Right ventricle myocardium inferior (tissue), 1 donor: ENCODE data around the gene SRPK3. TPM values are rescaled to one million over a fixed set of nuclear protein-coding genes. Genes with fewer than 3 reads are reported as not detected.
"Not testable (repeated sequence)": the region's sequence is repeated elsewhere in the genome, so short reads cannot be mapped to it uniquely, and the experiment has no call there.

Experiments used
- ATAC-seq: fragments of 200-7000 bp; cut with Tn5 transposase; one replicate; pipeline ENCODE4 v1.9.1; 2020; ENCODE audit warnings: mild to moderate bottlenecking, moderate library complexity
- DNase-seq: peaks from one replicate; pipeline ENCODE4 v3.0.0; 2021; ENCODE audit errors: missing footprints
- intact Hi-C: fragments of 100-400 bp; cut with DNase I; formaldehyde crosslinking; loops from one replicate; pipeline ENCODE4 v1.11.0; 2022
- total RNA-seq: library from RNA; stranded (reverse); fragmentation: NEBNext Ultra II Directional; extraction: Animal tissue kit (Norgen Biotek cat#: 25700); gene quantifications from one replicate; pipeline ENCODE4 v1.2.1, GENCODE V29; 2021
- donor health status: DM: no; HTN: yes; CAD: no; lungs with severe emphysema.

SRPK3 gene
- total RNA-seq, 1 donor from 2014 or later: 43.3 TPM

GRCh38 chrX:153800177-153800722 is 19.4 kb downstream of the SRPK3 start:
- DNase-seq (no peak), ATAC-seq (peak; percentile 64)
- intact Hi-C loops: no loop called here

DNA sequence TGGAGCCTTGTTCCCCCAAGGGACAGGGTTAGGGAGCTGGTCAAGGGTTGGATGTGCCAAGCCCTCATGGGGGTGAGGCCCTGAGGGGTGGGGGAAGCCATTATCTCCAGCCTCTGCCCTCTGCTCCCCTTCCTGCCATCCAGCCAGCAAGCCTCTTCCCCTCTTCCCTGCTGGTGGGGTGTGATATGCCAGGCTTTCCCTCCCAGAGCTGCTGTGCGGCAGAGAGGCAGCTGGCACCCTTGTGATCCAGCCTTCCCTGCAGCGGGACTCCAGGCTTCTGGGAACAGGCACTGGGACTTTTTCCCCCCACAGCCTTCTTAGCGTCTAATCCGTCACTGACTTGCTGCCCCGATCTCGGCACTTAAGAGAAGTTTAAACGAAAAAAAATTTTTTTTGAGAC is 19.9 kb downstream of the SRPK3 start:
- DNase-seq (no peak), ATAC-seq (peak; percentile 5)
- intact Hi-C loops: no loop called here

- DNase-seq (no peak), ATAC-seq (no peak)
- intact Hi-C loops: no loop called here
Observed at GRCh38 chrX:153801669-153802068, 20.8 kb downstream of the SRPK3 start.

GRCh38 chrX:153802513-153803045 is 21.7 kb downstream of the SRPK3 start:
- DNase-seq (no peak), ATAC-seq (no peak)
- intact Hi-C loops: no loop called here

- ATAC-seq (no peak), DNase-seq (no peak)
- intact Hi-C loops: no loop called here
Observed at GRCh38 chrX:153803211-153804099, 22.6 kb downstream of the SRPK3 start.

DNA sequence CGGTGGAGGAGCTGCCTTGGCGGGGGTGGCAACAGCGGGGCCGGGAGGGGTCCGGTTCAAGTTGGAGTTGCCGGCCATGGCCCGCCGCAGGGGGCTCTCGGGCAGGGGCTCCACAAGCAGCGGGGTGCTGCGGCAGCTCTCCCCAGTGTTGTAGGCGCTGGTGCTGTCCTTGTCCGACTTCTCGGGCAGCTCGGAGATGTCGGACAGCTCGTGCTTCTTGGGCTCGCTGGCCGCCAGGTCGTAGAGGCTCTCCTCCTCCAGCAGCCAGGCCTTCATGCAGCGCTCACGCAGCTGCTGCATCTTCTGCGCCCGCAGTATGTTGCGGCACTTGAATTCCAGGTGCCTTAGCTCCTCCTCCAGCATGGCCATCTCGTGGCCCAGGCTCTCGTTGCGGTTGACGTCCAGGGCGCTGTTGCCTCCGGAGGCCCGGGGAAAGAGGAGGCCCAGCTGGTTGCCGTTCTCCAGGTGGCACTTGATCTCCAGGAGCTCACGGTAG is 23.3 kb downstream of the SRPK3 start:
- ATAC-seq: no peak
- intact Hi-C loops: no loop called here
- DNase-seq: no peak

GRCh38 chrX:153804621-153805020 is 23.8 kb downstream of the SRPK3 start:
- no peak for ATAC-seq
- intact Hi-C loops: no loop called here

DNA sequence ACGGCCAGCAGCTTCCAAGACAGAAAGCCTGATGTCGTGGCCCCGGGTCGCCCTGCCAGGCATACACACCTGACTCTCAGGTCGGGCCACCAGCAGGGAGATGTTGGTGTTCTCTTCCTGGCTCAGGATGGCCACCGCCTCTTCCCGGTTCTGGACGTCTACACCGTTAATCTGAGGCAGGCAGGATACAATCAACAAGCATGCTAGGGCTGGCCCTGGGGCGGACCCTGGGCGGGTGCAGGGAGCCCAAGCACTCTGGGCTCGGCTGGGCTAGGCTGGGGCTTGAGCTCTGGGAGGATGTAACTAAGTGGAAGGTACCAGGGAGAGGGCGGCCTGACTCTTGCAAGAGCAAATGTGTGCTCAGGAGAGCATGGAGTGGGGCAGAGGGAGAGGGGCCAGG is 24.6 kb downstream of the SRPK3 start:
- DNase-seq: no peak
- ATAC-seq: no peak
- intact Hi-C loops: no loop called here

More at GRCh38 chrX:153804621-153805020, 23.8 kb downstream of the SRPK3 start:
- DNase-seq: no peak

- DNase-seq (no peak), ATAC-seq (no peak)
Observed at GRCh38 chrX:153806999-153807575, 26.2 kb downstream of the SRPK3 start.

DNA sequence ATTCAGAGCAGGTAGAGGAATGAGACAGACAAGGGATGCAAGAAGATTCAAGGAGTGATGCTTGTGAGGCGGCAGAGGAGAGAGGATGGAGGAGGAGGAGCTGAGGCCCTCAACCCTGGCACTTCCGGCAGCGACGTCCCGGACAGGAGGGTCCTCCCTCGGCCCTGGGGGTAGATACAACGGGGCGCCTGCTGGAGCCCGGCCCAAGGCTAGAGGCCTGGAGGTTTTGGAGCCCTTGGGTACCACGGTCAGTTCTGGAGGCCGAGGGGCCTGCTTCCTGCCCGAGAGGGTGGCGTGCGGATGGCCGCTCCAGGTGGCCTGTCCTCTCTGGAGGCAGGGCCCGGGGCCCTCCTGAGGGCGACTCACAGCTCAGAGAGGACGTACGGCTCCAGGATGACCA is 27.1 kb downstream of the SRPK3 start:
- ATAC-seq (no peak), DNase-seq (no peak)
- intact Hi-C loops: no loop called here

More at GRCh38 chrX:153806999-153807575, 26.2 kb downstream of the SRPK3 start:
- intact Hi-C loops: no loop called here

DNA sequence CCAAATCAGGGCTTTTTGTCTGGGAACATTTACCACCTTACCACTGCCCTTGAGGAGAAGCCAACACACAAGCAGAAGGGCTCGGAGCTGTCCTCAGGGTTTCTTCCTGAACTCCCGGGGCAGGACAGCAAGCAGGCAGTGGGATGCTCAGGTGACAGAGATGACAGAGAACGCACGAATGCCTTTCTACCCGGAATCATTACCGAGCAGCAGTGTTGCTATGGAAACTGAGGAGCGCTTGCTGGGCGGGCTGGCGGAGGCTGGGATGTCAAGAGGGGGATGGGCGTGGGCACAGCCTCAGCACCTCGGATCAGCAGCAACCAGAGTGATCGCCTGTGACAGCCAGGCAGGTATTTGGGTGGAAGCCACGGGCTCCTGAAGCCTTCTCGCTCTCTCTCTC is 31.4 kb downstream of the SRPK3 start:
- ATAC-seq (no peak), DNase-seq (no peak)
- intact Hi-C loops: no loop called here

GRCh38 chrX:153813161-153813560 is 32.3 kb downstream of the SRPK3 start:
- ATAC-seq (no peak), DNase-seq (no peak)
- intact Hi-C loops: no loop called here

DNA sequence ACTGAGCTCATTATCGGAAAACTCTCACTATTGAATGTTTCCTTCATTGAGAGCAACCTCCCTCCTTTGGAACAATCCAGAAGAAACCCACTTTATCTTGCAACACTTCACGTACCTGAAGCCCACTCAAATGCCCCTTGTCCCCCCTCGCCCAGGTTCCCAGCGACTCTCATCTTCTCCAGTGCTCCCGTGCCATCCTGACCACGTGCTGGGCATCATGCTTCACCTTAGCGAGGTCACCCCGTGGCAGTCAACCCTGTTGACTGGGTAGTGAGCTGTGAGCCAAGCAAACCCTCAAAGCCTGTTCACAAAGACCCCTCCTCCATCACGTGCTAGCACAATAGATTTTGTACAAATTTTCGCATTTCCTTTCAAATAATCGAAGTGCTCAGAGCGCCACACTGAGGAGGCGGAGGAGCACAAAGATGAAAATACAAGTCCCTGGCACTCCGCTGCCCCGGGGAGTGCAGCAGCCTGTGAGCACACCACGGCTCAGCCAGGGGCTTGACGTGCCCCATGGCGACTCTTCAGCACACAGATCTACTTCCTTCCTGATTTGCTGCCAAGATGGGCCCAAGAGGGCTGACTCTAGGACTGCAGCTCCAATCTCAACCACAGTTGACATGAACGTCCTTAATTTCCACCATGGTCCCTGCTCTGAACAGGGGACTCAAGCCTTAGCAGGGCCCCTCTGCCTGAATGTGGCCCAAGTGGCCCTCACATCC is 33.9 kb downstream of the SRPK3 start:
- no peak for DNase-seq
- ATAC-seq: no peak
- intact Hi-C loops: no loop called here

DNA sequence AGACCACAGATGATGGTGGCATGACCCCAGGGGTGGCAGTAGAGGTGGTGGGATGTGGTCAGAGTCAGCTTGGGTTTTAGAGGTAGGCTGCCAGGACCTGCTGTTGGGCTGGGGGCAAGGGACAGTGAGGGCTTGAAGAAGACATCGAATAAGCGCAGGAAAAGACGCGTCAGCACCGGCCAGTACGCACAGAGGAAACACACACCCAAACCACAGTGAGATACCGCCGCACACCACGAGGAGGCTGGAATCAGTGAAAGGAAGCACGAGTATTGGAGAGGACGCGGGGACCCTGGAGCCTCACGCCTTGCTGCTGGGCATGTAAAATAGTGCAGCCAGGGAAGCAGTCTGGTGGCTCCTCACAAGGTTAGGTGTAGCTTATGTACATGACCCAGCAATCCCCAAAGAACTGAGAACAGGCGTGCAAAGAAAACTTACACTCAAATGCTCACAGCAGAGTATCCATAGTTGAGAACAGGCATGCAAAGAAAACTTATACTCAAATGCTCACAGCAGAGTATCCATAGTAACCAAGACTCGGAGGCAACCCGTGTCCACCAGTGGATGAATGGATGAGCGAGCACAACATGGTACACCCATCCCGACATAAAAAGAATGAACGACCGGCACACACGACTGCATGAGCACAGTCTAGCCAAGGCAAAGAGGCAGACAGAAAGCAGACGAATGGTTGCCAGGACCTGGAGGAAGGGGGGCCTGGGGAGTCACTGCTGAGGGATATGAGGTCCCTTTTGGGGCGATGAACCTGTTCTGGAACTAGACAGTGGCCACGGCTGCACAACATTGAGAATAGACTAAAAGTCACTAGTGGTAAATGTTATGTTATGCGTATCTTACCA is 36.2 kb downstream of the SRPK3 start:
- intact Hi-C loops: no loop called here
- ATAC-seq (no peak), DNase-seq (no peak)

DNA sequence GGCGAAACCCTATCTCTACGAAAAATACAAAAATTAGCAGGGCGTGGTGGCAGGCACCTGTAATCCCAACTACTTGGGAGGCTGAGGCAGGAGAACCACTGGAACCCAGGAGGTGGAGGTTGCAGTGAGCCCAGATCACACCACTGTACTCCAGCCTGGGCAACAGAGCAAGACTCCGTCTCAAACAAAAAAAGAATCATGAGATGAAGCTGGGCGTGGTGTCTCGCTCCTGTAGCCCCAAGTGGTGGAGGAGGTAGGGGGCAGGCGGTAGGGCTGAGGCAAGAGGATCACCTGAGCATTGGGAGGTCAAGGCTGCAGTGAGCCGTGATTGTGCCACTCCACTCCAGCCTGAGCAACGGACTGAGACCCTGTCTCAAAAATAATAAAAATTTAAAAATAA is 37.2 kb downstream of the SRPK3 start:
- ATAC-seq: not testable (repeated sequence)

DNA sequence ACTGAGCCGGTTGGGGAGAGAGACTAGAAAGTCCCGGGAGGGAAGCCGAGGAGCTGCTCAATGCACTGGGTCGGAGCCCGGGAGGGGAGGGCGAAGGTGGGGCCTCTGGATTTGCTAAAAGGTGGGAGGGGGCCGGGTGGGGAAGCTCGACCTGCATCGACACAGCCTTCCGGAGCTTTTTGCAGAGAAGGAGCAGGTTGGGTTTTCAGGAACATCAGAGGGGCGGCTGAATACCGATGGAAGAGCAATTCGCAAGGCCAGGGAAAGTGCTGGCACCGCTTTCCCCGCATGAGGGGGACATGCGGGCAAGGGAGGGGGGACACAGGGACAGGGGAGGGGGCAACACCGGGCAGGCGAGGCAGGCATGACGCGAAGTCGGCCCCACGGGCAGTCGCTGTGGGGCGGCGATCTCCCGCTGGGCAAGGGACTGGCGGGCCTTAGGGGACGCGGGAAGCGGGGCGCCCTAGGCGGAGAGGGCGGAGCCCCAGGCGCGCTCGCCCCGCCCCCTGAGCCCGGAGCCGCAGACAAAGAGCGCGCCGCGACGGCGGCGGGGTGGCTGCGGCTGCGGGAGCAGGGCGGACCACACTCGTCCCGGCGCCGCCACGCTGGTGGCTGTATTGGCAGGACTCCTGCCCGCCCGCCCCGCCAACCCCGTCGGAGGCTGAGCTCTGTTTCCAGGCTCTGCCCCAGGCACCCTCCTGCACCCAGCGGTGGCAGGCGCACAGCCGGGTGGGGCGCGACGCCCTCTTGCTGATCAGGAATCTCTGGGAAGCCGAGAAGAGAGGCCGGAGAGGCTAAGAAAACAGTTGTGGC is 37.9 kb downstream of the SRPK3 start:
- intact Hi-C loops: no loop called here
- ATAC-seq (peak; percentile 62), DNase-seq (no peak)

More for the DNA sequence above, 37.2 kb downstream of the SRPK3 start:
- intact Hi-C loops, DNase-seq: not testable (repeated sequence)

DNA sequence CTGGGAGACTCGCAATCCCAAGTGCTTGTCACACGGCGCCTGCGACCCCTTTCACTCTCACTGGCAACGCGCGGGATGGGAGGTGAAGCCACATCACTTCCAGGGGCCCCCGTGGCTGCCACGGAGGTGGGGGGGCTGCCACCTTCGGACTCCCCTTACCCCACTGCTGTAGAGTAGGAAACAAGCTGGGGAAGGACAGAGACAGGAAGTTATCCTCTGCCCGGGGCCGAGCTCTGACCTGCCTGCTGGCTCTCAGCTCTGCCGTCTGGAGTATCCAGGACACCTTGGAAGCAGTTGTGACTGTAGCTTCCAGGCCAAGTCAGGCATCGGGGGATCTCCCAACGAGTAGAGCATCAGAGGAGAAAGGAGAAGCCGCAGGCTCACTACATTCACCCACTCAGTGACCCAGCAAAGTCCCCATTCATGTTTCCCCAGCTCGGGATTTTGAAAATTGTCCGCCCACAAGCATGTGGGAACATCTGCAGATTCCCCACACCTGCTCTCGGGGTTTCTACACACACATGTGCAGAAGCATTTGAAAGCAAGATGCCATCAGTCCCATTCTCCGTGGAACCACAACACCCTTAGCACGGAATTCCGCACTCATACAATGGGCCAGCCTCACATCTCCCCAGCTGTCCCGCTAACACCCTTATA is 38.7 kb downstream of the SRPK3 start:
- no peak for DNase-seq
- intact Hi-C loops: no loop called here
- ATAC-seq: no peak
